NCI-H345 (cell line): ENCODE data around the gene C14orf132.

Experiments used
- DNase-seq: peaks from one replicate; lab custom pipeline; 2025; lab: John Stamatoyannopoulos, UW

The C14orf132 gene

GRCh38 chr14:96119947-96120346 lies 80.8 kb downstream of the C14orf132 start:
- no peak for DNase-seq

GRCh38 chr14:96120392-96120791 lies 81.2 kb downstream of the C14orf132 start:
- DNase-seq: no peak

- no peak for DNase-seq
These were observed 81.8 kb downstream of the C14orf132 start for GRCh38 chr14:96120941-96121340.

- no peak for DNase-seq
These were observed 82.7 kb downstream of the C14orf132 start for GRCh38 chr14:96121660-96122395.

GRCh38 chr14:96122496-96122895 lies 83.3 kb downstream of the C14orf132 start:
- no peak for DNase-seq

GRCh38 chr14:96125536-96125935 lies 86.4 kb downstream of the C14orf132 start:
- DNase-seq: peak; percentile 11

- no peak for DNase-seq
These were observed 87.2 kb downstream of the C14orf132 start for GRCh38 chr14:96126339-96126782.

- DNase-seq: peak; percentile 73
These were observed 87.7 kb downstream of the C14orf132 start for GRCh38 chr14:96126783-96127271.

- DNase-seq: no peak
These were observed 90.1 kb downstream of the C14orf132 start for GRCh38 chr14:96129128-96129736.

GRCh38 chr14:96130391-96130790 lies 91.2 kb downstream of the C14orf132 start:
- DNase-seq: no peak

GRCh38 chr14:96130854-96131253 lies 91.7 kb downstream of the C14orf132 start:
- no peak for DNase-seq

- DNase-seq: no peak
These were observed 92.7 kb downstream of the C14orf132 start for GRCh38 chr14:96131836-96132235.

GRCh38 chr14:96134508-96134907 lies 95.3 kb downstream of the C14orf132 start:
- no peak for DNase-seq

GRCh38 chr14:96135285-96135684 lies 96.1 kb downstream of the C14orf132 start:
- DNase-seq: no peak

GRCh38 chr14:96136371-96137005 lies 97.3 kb downstream of the C14orf132 start:
- no peak for DNase-seq

GRCh38 chr14:96138241-96138640 lies 99.1 kb downstream of the C14orf132 start:
- no peak for DNase-seq

- DNase-seq: no peak
These were observed 100.0 kb downstream of the C14orf132 start for GRCh38 chr14:96139169-96139568.

GRCh38 chr14:96139879-96140278 lies 100.7 kb downstream of the C14orf132 start:
- no peak for DNase-seq

GRCh38 chr14:96140952-96141351 lies 101.8 kb downstream of the C14orf132 start:
- no peak for DNase-seq
